GM12875 (cell line): ENCODE measurements around the gene AGAP2.
A peak's percentile ranks its signal among the peaks of the same experiment; 100 is the strongest.

Experiments
- H3K4me3 ChIP-seq: one replicate; pipeline ENCODE4 v1.5.1; 2011; ENCODE audit warnings: low read depth, low read length, control low read depth
- TF ChIP-seq, protein P1 (sequence below): IDR thresholded peaks from 2 replicates; pipeline ENCODE4 v1.5.1; 2011; ENCODE audit warnings: low read depth, mild to moderate bottlenecking, control low read depth, inconsistent platforms, low read length, moderate library complexity, borderline replicate concordance; ENCODE audit not compliant: insufficient read depth

The AGAP2 gene

DNA sequence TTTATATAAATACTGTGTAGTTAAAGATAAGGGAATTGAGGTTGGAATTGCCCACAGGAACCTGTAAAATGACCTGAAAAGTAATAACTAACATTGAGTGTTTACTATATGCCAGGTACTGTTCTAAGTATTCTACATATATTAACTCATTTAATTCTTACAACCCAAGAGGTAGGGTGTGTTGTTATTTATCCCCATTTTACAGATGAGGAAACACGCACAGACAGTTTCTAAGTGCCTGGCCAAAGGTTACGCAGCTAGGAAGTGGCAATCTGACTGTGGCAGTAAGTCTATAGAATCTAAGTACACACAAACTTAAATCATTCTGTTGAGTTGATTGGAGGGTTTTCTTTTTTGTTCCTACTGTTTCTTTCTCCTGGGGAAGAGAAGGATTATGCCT lies 5.2 kb upstream of the AGAP2 start:
- no peak overlapping the region for H3K4me3 ChIP-seq

DNA sequence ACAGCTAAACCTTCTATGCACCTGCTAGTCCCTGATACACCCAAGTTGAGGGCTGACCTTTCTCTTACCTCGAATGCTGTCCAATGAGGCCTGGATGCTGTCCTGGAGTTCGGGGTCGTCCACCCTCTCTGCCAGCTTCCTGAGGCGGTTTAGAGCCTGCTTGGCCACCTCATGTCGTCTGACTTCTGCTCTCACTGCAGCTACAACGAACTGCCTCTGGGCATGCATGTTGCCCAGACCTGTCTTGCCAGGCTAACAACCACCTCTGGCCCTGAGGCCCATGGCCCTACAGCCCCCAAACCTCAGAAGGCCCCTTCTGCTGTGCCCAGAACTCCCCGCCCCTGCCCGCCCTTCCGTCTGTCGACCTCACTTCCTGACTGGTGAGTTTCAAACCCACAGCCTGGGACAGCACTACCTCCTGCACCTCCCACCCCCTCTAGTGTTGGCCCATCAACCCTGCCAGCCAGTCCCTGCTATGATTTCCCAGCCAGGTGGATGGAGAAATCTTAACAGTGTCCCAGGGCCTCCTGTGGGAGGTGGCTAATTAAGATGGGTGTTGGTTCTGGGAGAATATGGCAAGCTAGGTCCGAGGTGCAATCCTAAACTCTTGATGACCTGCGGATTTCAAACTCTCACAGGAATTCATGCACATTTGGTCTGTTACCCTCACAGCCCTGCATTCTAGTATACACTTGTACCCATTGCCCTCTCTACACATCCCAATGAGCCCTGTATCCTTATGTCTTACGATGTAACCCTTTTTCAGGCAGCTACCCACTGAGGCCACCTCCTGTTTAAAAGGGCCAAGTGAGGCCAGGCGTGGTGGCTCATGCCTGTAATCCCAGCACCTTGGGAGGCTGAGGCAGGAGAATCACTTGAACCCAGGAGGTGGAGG lies 3.5 kb upstream of the AGAP2 start:
- H3K4me3 ChIP-seq, result peak overlapping the region; percentile 77
- TF ChIP-seq, protein P1, sequence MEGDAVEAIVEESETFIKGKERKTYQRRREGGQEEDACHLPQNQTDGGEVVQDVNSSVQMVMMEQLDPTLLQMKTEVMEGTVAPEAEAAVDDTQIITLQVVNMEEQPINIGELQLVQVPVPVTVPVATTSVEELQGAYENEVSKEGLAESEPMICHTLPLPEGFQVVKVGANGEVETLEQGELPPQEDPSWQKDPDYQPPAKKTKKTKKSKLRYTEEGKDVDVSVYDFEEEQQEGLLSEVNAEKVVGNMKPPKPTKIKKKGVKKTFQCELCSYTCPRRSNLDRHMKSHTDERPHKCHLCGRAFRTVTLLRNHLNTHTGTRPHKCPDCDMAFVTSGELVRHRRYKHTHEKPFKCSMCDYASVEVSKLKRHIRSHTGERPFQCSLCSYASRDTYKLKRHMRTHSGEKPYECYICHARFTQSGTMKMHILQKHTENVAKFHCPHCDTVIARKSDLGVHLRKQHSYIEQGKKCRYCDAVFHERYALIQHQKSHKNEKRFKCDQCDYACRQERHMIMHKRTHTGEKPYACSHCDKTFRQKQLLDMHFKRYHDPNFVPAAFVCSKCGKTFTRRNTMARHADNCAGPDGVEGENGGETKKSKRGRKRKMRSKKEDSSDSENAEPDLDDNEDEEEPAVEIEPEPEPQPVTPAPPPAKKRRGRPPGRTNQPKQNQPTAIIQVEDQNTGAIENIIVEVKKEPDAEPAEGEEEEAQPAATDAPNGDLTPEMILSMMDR, result peak; percentile 69

More for the DNA sequence above, 5.2 kb upstream of the AGAP2 start:
- TF ChIP-seq, protein P1, result no peak

DNA sequence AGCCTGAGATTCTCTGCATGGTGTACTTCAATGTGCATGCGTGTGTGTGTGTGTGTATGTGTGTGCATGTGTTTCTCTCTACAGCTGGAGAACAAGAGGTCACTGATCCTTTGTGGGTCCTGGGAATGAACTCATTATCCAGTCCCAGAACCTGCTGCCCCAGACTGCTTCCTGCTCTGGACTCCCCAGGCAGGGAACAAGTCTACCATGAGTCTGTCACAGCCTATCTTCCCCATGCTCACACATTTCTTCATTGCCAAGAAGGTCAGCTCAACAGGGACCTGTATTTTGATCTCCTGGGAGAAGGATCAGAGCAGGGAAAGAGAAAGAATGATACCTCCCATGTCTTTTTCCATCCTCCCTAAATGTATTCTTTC lies 2.9 kb upstream of the AGAP2 start:
- TF ChIP-seq, protein P1, result no peak
- peak overlapping the region; percentile 77 for H3K4me3 ChIP-seq

DNA sequence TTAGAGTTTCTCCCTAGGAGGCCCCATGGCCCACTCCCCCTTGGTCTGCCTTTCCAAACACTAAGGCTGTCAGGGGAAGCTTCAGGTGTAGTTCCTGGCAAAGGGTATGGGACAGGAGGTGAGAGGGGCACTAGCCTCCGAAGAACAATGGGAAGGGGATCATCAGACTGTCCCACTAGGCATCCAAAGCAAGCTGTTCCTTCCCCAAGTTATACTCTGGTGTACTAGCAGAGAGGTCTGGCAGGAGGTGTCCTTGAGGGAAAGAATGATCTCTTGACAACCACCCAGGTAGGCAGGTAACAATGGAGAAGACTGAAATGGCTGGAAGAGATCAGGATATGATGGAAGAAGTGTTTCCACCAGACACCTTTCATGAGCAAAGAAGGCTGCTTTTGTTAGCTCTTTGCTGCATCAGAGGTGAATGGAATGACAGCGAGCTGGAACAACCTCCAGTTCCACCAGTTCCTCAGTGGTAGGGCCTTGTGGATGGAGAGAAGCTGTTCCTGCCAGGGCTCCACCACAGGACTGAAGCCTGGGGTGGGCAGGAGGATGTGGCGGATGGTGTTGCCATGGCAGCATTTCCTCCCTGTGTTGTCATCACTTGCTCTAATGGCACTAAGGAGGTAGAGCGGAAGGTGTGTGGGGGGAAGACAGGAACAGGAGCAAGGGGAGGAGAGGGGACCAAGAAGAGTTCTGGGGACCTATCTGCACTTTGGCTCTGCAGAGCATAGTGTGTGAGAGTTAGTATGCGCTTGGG lies 2.3 kb upstream of the AGAP2 start:
- H3K4me3 ChIP-seq, result peak overlapping the region; percentile 77
- TF ChIP-seq, protein P1, result no peak

DNA sequence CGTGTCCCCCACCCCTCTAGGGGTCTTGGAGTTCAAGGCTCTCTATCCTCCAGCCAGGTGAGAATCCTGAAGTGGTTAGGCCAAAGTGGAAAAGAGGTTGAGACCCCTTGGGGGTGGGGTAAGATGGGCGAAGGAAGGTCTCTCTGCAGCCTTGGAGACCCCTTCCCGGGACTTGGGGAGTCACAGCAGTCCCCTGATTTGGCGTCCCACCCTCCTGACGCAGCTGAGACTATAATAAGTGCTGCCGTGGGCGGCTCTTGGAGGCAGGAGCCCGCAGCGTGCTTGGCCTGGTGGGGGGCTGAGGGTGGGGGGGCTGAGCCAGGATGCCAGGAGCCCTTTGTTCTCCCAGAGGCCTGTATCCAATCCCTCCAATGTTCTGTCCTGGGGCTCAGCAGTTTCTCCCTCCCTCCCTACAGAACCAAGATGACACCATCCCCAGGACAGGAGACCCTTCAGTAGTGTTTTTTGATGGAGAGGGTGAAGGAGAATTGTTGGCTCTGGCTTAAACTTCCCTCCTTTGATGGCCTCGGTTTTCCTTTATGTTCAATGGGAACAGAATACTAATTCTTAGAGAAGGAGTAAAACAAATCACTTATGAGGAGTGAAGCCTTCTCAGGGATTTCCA lies 1.5 kb upstream of the AGAP2 start:
- TF ChIP-seq, protein P1, result no peak

DNA sequence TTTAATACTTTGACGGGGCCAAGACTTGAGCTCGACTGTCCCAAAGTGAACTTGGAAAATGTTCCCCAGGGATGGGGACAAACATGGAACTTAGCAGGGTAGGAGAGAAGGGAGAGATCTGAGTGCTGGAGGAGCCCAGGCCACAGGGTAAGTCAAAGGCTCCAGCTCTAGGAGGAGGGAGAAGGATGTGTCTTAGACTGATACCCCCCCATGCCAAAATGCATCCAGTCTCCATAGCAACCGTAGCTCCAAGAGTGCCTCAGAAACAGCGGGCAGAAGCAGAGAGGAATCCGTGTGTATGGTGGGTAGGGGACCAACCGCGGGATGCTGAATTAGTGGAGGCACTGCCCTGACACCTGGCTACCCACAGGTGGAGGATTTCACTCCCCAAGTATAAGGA lies 845 bp upstream of the AGAP2 start:
- H3K4me3 ChIP-seq, result no peak overlapping the region
- TF ChIP-seq, protein P1, result no peak

More for the DNA sequence above, 1.5 kb upstream of the AGAP2 start:
- no peak overlapping the region for H3K4me3 ChIP-seq
